Type B pancreatic cell (in vitro differentiated cells): ENCODE data around the gene LIPG. TPM values are rescaled to one million over a fixed set of nuclear protein-coding genes. Genes with fewer than 3 reads are reported as not detected.

Experiments used
- DNase-seq: peaks from one replicate; pipeline ENCODE4 v3.0.0; 2021; ENCODE audit warnings: mixed read lengths; ENCODE audit not compliant: unreplicated experiment; ENCODE audit errors: extremely low spot score
- H3K27ac Mint-ChIP-seq: 2 replicates; pipeline ENCODE4 v1.8.0; 2021; ENCODE audit warnings: mild to moderate bottlenecking, mixed read lengths
- H3K27me3 Mint-ChIP-seq: 2 replicates; pipeline ENCODE4 v1.8.0; 2021; ENCODE audit warnings: mixed read lengths
- H3K36me3 Mint-ChIP-seq: 2 replicates; pipeline ENCODE4 v1.8.0; 2021; ENCODE audit warnings: mixed read lengths
- H3K4me1 Mint-ChIP-seq: one replicate; pipeline ENCODE4 v1.8.0; 2021; ENCODE audit warnings: mixed read lengths; ENCODE audit not compliant: unreplicated experiment
- H3K4me3 Mint-ChIP-seq: 2 replicates; pipeline ENCODE4 v1.8.0; 2021; ENCODE audit warnings: mild to moderate bottlenecking, mixed read lengths
- H3K9me3 Mint-ChIP-seq: 2 replicates; pipeline ENCODE4 v1.8.0; 2021; ENCODE audit warnings: mixed read lengths
- total RNA-seq: library from RNA; stranded (reverse); gene quantifications from 2 replicates; pipeline ENCODE4 v1.2.1, GENCODE V29; 2021; ENCODE audit warnings: low replicate concordance
- TF ChIP-seq, protein P1 (sequence below): fragments of 200-600 bp; sonication (generic); conservative IDR thresholded peaks from 2 replicates; pipeline ENCODE4 v1.5.0; 2021; ENCODE audit warnings: antibody characterized with exemption, mild to moderate bottlenecking

The LIPG gene
- total RNA-seq, 1 donor from 2014 or later: 16.9 TPM

DNA sequence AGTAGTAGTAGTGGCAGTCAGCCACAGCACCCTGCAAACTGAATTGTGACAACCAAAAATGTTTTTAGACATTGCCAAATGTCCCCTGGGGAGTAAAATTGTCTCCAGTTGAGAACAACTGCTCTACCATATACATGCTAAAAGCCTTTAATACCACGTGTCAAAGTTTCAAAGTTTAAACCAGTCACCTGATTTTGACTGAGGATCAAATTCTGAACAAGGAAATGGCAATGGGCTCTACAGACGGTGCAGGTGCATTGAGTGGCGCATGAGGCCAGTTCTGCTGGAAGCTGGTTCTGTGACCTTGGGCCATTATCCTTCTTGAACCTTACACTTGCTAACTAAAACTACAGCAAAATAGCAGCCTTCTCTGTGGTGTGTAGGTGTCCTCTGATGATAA, 85.0 kb downstream of the LIPG start:
- Mint-ChIP-seq H3K4me3 (no peak overlapping the region), H3K27me3 (no peaks in the 10 kb centered on the region), H3K36me3 (no peaks in the 10 kb centered on the region), H3K9me3 (no peaks in the 10 kb centered on the region), H3K27ac (no peak overlapping the region), H3K4me1 (peaks cover 21% of the 10 kb centered on the region)
- TF ChIP-seq, protein P1, sequence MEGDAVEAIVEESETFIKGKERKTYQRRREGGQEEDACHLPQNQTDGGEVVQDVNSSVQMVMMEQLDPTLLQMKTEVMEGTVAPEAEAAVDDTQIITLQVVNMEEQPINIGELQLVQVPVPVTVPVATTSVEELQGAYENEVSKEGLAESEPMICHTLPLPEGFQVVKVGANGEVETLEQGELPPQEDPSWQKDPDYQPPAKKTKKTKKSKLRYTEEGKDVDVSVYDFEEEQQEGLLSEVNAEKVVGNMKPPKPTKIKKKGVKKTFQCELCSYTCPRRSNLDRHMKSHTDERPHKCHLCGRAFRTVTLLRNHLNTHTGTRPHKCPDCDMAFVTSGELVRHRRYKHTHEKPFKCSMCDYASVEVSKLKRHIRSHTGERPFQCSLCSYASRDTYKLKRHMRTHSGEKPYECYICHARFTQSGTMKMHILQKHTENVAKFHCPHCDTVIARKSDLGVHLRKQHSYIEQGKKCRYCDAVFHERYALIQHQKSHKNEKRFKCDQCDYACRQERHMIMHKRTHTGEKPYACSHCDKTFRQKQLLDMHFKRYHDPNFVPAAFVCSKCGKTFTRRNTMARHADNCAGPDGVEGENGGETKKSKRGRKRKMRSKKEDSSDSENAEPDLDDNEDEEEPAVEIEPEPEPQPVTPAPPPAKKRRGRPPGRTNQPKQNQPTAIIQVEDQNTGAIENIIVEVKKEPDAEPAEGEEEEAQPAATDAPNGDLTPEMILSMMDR: no peak
- no peak for DNase-seq

DNA sequence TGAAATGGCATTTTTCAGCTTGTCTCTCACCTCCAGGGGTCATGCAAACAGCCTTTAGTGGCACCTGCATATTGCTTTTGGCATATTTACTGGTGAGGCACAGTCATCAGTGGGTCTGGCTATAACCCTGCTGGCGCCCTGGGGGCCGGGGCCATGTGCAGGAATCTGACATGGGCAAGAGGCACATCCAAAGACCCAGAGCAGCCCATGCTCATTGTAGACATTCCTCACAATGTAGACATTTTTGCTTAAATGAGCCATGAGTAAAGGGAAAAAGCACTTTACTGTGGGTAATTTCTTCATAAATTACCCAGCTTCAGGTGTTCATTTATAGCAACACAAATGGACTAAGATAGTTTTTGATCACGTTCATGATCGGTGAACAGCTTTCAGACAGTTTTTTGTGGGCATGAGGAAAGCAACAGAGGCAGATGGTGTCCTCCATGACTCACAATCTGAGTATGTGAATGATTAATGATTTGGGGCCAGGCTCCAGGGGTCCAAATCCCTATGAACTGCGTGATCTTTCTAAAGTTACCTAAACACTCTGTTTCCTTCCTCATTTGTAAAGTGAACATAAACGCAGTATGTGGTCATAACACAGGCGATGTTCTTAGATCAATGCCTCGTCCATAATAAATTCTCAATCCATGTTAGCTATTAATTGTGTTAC, 85.8 kb downstream of the LIPG start:
- TF ChIP-seq, protein P1: no peak
- DNase-seq: no peak
- Mint-ChIP-seq H3K4me3 (no peak overlapping the region), H3K27ac (no peak overlapping the region), H3K27me3 (no peaks in the 10 kb centered on the region), H3K4me1 (peaks cover 21% of the 10 kb centered on the region), H3K36me3 (no peaks in the 10 kb centered on the region), H3K9me3 (no peaks in the 10 kb centered on the region)

DNA sequence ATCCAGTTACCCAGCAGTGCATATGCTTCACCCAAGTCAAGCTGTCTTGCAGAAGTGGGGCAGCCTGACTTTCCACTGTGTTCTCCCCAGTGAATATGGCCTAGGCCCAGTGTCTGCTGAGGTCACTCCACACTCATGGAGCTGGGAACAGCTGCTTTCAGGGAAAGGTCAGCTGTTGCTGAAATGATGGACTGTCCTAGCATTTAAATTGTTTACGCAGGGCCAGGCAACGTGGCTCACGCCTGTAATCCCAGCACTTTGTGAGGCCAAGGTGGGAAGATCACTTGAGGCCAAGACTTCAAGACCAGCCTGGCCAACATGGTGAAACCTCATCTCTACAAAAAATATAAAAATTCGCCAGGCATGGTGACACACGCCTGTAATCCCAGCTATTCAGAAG, 86.5 kb downstream of the LIPG start:
- Mint-ChIP-seq H3K4me3 (no peak overlapping the region), H3K4me1 (peaks cover 21% of the 10 kb centered on the region), H3K36me3 (no peaks in the 10 kb centered on the region), H3K27ac (no peak overlapping the region), H3K27me3 (peaks cover 4% of the 10 kb centered on the region), H3K9me3 (no peaks in the 10 kb centered on the region)
- no peak for DNase-seq
- TF ChIP-seq, protein P1: no peak

Other genes with a start within 250 kb of the LIPG start
- 65.0 and 68.8 TPM in 2 replicates for gene DYM, start 101.4 kb upstream of the LIPG start, total RNA-seq
- 42.1 and 56.5 TPM in 2 replicates for gene C18orf32, start 74.8 kb upstream of the LIPG start, total RNA-seq
- 2,087 and 2,300 TPM in 2 replicates for gene RPL17, start 69.6 kb upstream of the LIPG start, total RNA-seq